Measurements from ENCODE around the gene RCAN2.

RCAN2 gene

DNA sequence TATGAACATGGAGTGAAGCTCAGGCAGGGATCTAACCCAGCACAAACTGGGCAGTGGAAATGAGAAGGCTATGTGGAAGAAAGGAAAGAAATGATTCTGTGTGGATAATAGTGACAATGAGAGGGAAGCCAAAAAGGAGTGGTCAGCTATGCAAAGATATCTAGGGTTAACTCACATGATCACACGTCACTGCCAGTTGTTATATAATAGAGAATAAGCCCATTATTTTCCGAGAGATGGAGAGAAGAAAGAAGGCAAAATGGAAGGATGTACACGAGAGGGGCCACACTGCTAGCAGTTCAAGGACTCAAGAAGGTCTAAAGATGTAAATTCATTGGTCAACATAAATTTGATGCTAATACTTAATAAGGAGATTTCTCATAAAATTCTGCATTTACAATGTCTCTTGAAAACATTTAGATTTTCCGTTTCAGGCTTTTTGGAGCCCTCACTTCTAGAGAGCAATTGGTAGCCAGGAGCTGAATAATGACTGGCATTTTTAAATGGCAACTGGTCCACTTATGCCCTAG is 18.8 kb upstream of the RCAN2 start:
- no peak overlapping the region for H3K9ac ChIP-seq (ENCODE audit: low read length)
- peaks cover 19% of the 10 kb centered on the region for H3K4me1 ChIP-seq (ENCODE audit: control insufficient read depth, insufficient read depth, low read length)

DNA sequence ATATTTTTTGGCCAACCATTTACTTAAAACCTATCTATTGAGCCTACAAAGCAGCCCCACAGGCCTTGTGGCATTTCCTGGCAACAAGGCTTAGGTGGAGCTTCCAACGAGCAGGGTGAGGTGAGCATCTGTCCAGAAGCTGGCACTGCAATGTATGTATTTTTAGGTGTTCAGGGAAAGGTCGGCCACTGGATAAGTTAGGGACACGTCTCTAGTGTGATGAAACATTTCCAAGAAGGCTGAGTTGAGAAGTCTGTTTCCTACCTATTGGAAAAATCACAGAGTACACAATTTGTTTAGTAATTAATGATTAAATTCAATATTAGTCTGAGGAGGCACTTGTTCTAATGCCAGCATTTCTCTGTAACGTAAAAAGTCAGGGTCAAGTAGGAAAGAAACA is 17.8 kb upstream of the RCAN2 start:
- Histone ChIP-seq H3K36me3 (ENCODE audit: control insufficient read depth, insufficient read depth, low read length) (no peaks in the 10 kb centered on the region), H3K9ac (ENCODE audit: low read length) (no peak overlapping the region), H3K9me3 (ENCODE audit: control insufficient read depth, low read length) (no peaks in the 10 kb centered on the region), H3K4me3 (ENCODE audit: low read length) (no peak overlapping the region), H3K4me1 (ENCODE audit: control insufficient read depth, insufficient read depth, low read length) (peaks cover 19% of the 10 kb centered on the region), H3K27me3 (ENCODE audit: control insufficient read depth, insufficient read depth, low read length) (no peaks in the 10 kb centered on the region)

More for the DNA sequence above, 18.8 kb upstream of the RCAN2 start:
- Histone ChIP-seq H3K36me3 (ENCODE audit: control insufficient read depth, insufficient read depth, low read length) (no peaks in the 10 kb centered on the region), H3K4me3 (ENCODE audit: low read length) (no peak overlapping the region), H3K9me3 (ENCODE audit: control insufficient read depth, low read length) (no peaks in the 10 kb centered on the region), H3K27me3 (ENCODE audit: control insufficient read depth, insufficient read depth, low read length) (no peaks in the 10 kb centered on the region)

DNA sequence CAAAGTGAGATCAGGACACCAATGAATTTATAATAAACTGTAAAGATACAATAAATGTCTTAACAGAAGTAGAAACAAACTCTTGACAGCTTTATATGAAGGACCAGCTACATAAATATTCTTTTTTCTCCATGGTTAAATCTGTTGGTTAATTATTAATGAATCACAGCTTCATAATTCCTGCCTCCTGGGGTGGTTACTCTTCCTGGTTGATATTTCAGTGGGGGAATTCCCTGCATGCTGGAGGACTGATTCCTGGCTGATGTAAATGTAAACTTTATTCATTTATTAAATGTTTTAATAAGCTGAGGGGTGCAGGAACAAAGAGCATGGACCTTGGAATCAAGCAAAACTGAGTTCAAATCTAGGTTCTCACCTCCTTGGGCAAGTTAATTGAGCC is 16.2 kb upstream of the RCAN2 start:
- H3K27me3 ChIP-seq (ENCODE audit: control insufficient read depth, insufficient read depth, low read length): no peaks in the 10 kb centered on the region
- no peak overlapping the region for H3K4me3 ChIP-seq (ENCODE audit: low read length)
- H3K36me3 ChIP-seq (ENCODE audit: control insufficient read depth, insufficient read depth, low read length): no peaks in the 10 kb centered on the region
- H3K4me1 ChIP-seq (ENCODE audit: control insufficient read depth, insufficient read depth, low read length): peaks cover 19% of the 10 kb centered on the region
- no peaks in the 10 kb centered on the region for H3K9me3 ChIP-seq (ENCODE audit: control insufficient read depth, low read length)
- H3K9ac ChIP-seq (ENCODE audit: low read length): no peak overlapping the region

DNA sequence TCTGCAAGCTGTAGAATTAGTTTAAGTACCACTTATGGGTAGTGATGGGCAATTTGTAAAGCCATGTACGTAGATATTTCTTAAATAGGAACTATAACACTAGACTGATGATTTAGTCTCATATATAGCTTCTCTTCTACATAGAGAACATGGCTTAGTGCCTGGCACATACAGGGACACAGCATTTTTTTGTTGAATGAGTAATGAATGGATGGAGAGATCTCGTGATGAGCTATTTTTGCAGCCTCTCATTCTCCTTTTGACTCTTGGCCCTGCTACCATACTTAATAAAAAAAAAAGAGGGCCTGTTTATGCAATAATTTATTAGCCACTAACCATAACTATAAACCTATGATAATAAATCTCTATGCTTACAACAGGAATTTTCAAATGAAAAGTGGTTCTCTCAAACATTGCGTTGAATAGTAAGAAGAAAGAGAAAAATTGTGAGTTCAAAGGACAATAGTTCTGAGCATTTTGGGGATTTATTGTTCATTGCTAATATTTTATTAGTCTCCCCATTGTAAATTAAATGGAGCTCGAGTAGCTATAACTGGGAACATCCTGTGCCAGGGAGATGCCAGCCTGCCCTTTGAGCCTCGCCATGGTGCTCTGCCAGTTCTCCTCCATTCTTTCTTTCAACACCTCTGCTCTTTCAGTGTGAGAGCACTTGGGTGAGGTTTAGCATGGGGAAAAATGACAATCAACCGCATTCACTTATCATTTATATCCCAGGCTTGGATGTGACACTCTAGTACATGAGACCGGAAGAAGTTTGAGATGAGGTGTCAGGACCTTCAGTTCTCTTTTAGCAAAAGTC is 14.7 kb upstream of the RCAN2 start:
- Histone ChIP-seq H3K4me3 (ENCODE audit: low read length) (no peak overlapping the region), H3K9me3 (ENCODE audit: control insufficient read depth, low read length) (no peaks in the 10 kb centered on the region), H3K4me1 (ENCODE audit: control insufficient read depth, insufficient read depth, low read length) (peaks cover 19% of the 10 kb centered on the region), H3K36me3 (ENCODE audit: control insufficient read depth, insufficient read depth, low read length) (no peaks in the 10 kb centered on the region), H3K27me3 (ENCODE audit: control insufficient read depth, insufficient read depth, low read length) (no peaks in the 10 kb centered on the region), H3K9ac (ENCODE audit: low read length) (no peak overlapping the region)

DNA sequence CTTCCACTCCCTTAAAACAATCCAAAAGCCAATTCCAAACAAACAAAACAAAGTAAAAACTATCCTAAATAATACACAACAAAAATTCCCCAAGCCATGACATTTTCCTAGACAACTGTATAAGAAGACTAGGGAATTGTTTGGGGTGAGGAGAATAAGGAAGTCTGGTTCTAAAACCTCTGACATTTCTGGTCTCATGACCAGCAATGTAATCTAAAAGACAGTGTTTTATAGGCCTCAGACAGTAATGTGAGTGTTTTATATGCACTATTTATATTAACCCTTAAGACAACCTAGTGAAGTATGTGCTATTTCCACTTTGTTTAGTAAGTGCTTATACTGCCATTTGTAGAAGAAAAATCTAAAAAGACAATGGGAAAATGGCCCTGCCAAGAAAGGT is 13.0 kb upstream of the RCAN2 start:
- H3K4me1 ChIP-seq (ENCODE audit: control insufficient read depth, insufficient read depth, low read length): peaks cover 16% of the 10 kb centered on the region
- H3K9me3 ChIP-seq (ENCODE audit: control insufficient read depth, low read length): no peaks in the 10 kb centered on the region
- no peaks in the 10 kb centered on the region for H3K36me3 ChIP-seq (ENCODE audit: control insufficient read depth, insufficient read depth, low read length)
- no peak overlapping the region for H3K9ac ChIP-seq (ENCODE audit: low read length)
- H3K4me3 ChIP-seq (ENCODE audit: low read length): no peak overlapping the region
- H3K27me3 ChIP-seq (ENCODE audit: control insufficient read depth, insufficient read depth, low read length): no peaks in the 10 kb centered on the region

DNA sequence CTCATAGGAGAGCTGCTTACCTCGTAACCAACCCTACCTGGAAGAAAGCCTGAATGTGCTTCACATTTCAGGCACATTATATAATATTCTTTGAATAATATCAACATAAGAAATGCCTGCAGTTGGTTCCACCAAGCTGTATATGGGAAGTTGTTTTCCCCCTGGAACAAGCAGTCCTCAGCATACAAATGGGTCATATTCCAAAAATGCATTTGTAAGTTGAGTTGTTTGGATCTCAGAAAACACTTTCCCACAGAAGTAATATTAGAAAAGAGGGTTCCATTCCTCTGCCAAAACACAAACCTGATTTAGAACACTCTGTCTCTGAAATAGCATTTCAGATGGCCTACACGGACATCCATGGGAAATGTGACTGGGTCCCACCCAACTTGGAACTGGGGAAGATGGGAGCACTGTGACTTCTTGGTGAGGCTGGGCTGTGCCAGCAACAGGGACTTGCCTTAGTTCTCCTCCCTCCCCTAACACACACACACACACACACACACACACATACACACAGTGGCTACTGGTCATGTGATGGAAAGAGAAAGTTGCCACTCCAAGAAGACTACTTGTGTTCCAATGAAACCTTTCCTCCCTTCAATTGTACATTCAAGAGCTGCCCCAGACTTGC is 11.4 kb upstream of the RCAN2 start:
- Histone ChIP-seq H3K4me1 (ENCODE audit: control insufficient read depth, insufficient read depth, low read length) (peaks cover 1% of the 10 kb centered on the region), H3K9me3 (ENCODE audit: control insufficient read depth, low read length) (no peaks in the 10 kb centered on the region), H3K9ac (ENCODE audit: low read length) (no peak overlapping the region), H3K36me3 (ENCODE audit: control insufficient read depth, insufficient read depth, low read length) (no peaks in the 10 kb centered on the region), H3K4me3 (ENCODE audit: low read length) (no peak overlapping the region), H3K27me3 (ENCODE audit: control insufficient read depth, insufficient read depth, low read length) (no peaks in the 10 kb centered on the region)

DNA sequence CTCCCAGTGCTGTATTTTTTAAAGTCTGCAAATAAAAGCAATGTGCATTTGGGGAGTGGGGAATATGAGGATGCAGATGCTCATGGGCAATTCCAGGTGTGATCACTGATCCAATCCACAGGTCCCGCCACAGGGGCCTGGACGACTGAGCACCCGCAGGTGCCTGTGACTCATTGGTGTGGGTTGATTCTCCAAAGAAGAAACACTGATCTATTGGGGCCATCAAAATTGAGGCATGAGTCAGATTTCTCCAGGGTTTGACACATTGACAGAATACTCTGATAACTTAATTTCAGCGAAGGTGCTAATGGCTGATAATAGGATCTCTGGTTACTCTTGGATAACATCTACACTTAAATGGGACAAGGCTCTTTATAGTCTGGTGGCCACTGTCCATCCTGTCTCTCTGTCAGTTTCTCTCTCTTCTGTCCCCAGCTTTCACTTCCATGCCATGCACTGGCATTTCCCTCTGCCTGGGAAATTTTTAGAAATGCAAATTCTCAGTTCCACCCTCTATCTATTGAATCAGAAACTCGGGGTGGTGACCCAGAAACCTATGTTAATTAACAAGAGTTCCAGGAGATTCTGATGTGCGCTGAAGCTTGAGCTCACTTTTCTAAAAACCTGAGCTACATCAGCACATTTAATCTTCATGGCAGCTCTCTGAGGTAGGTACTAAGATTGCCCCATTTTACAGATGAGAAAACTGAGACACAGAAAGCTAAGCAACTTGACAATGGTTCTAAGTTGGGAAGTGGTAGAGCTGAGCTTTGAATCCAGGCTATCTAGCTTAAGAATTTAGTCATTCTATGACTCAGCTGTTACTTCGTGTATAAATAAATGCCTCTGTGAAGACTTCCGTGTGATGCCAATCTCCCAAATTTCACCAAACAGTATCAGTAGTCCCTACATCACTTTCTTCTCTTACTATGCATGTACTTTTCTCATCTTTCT is 10.2 kb upstream of the RCAN2 start:
- Histone ChIP-seq H3K4me3 (ENCODE audit: low read length) (no peak overlapping the region), H3K27me3 (ENCODE audit: control insufficient read depth, insufficient read depth, low read length) (no peaks in the 10 kb centered on the region), H3K36me3 (ENCODE audit: control insufficient read depth, insufficient read depth, low read length) (no peaks in the 10 kb centered on the region), H3K9ac (ENCODE audit: low read length) (no peak overlapping the region), H3K4me1 (ENCODE audit: control insufficient read depth, insufficient read depth, low read length) (no peaks in the 10 kb centered on the region), H3K9me3 (ENCODE audit: control insufficient read depth, low read length) (no peaks in the 10 kb centered on the region)

DNA sequence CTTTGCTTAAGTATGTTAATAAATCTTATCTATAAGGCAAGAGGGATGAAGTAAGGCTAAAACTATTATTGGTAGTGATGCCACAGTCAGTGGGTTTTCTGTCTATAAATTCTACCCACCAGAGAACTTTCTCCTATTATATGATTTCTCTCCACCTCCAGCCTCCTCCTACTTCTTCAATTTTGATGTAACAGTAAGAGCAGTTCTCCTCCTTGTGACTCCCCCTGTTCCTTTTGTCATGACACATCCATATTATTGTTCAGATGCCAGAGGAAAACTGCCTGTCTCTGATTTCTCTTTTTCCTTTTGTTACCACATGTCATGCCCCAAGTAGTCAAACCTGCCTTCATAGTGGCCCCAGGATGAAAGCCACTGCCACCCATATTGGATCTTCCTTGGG is 9.1 kb upstream of the RCAN2 start:
- Histone ChIP-seq H3K4me3 (ENCODE audit: low read length) (no peak overlapping the region), H3K4me1 (ENCODE audit: control insufficient read depth, insufficient read depth, low read length) (no peaks in the 10 kb centered on the region), H3K27me3 (ENCODE audit: control insufficient read depth, insufficient read depth, low read length) (no peaks in the 10 kb centered on the region), H3K36me3 (ENCODE audit: control insufficient read depth, insufficient read depth, low read length) (no peaks in the 10 kb centered on the region), H3K9ac (ENCODE audit: low read length) (no peak overlapping the region), H3K9me3 (ENCODE audit: control insufficient read depth, low read length) (no peaks in the 10 kb centered on the region)

DNA sequence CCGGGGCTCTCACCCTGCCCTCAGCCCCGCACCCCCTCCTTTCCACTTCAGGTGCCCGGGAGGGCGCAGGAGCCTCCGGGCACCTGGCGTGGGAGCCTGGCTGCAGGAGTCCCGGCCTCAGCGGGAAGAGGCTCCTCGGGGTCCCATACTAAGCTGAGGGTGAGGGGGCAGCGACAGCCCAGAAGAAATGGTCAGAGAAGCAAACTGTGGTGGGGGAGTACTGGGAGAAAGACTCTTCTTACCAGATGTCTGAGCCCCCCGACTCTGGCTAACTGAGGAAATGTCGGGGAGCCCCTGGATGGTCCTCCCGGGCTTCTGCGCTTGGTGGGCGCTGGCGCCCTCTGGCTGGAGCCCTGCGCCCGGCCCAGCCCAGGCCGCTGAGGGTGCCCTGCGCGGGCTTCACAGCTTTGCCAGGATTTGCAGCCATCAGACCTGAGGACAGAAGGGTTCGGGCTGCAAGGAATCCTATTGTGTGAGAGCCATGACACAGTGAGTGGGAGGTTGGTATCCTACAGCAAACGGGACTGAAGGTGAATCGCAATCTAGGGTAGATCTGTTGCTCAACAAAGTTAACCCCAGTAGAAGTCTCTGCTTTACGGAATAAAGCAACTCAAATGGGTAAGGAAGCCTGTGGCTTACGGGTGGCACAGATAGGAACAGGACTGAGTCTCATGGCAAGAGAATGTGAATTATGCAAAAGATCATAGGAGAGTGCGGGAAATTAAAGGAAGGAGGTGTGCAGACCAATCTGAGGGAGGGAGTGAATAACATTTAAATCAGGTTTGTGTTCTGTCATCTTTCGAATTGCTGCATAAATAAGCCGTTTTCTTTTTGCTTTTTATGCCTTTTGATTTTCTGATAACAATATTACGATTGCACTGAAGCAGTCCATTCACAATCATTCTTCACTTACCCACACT is 639 bp upstream of the RCAN2 start:
- H3K36me3 ChIP-seq (ENCODE audit: control insufficient read depth, insufficient read depth, low read length): no peaks in the 10 kb centered on the region

DNA sequence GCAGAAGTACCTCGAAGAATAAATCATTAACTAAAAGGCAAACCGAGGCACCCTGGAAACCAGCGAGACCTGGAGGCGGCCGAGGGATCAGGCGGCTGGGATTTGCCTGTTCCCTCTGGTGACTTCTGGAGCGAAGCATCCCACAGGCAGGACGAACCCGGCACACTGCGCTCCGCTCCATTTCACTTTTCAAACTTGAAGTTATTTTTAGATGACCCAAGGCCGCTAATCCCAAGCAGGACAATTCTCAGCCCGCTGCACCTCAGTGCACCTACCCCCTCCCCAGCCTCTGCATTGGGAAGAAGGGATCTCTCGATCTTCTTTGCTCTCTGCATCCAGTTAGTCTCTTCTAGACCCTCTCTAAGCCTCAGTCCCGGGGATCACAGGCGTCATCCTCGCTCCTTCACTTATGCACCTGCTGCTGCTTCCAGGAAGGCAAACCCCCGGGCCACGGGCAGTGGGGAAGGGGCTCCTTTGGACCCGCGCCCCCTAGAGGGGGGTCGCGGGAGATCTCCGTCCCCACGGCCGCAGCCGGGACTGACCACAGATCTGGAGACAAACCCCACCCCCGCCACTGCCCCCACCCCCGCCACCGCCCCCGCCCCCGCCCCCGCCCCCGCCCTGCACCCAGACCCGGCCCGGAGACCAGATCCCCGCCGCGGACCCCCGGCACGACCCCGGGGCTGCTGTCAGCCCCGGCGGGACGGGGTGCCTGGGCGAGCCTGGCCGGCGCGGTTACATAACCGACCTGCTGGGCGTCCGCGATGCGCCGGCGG is 636 bp downstream of the RCAN2 start:
- H3K27me3 ChIP-seq (ENCODE audit: control insufficient read depth, insufficient read depth, low read length): peaks cover 28% of the 10 kb centered on the region
- no peak overlapping the region for H3K4me3 ChIP-seq (ENCODE audit: low read length)
- H3K9me3 ChIP-seq (ENCODE audit: control insufficient read depth, low read length): no peaks in the 10 kb centered on the region
- no peaks in the 10 kb centered on the region for H3K4me1 ChIP-seq (ENCODE audit: control insufficient read depth, insufficient read depth, low read length)
- no peaks in the 10 kb centered on the region for H3K36me3 ChIP-seq (ENCODE audit: control insufficient read depth, insufficient read depth, low read length)
- H3K9ac ChIP-seq (ENCODE audit: low read length): no peak overlapping the region

More for the DNA sequence above, 639 bp upstream of the RCAN2 start:
- no peaks in the 10 kb centered on the region for H3K4me1 ChIP-seq (ENCODE audit: control insufficient read depth, insufficient read depth, low read length)
- peaks cover 28% of the 10 kb centered on the region for H3K27me3 ChIP-seq (ENCODE audit: control insufficient read depth, insufficient read depth, low read length)
- H3K9ac ChIP-seq (ENCODE audit: low read length): peak overlapping the region; percentile 59
- no peaks in the 10 kb centered on the region for H3K9me3 ChIP-seq (ENCODE audit: control insufficient read depth, low read length)
- H3K4me3 ChIP-seq (ENCODE audit: low read length): peak overlapping the region; percentile 3
